Stimulated activated CD4-positive, alpha-beta T cell treated with anti-CD3 and anti-CD28 coated beads, TNF-alpha, amount 100 ng/mL, for 4 hours (primary cell): ENCODE data around the gene ARV1.
A peak's percentile ranks its signal among the peaks of the same experiment; 100 is the strongest.
"Not testable (repeated sequence)": the region's sequence is repeated elsewhere in the genome, so short reads cannot be mapped to it uniquely, and the experiment has no call there.

Experiments
- DNase-seq, 3 experiments: peaks; one replicate each; pipeline ENCODE4 v3.0.0-alpha.2; 2020; ENCODE audit warnings: low read depth in 3 of 3

The ARV1 gene

GRCh38 chr1:230976825-230977747 lies 1.8 kb upstream of the ARV1 start:
- DNase-seq, result peak in 2 of 3 experiments; percentile 7 to 15

GRCh38 chr1:230977761-230978490 lies 968 bp upstream of the ARV1 start:
- DNase-seq, result peak; percentile 5 to 24 (median 5)

GRCh38 chr1:230979389-230979716 lies 459 bp downstream of the ARV1 start:
- no peak for DNase-seq

GRCh38 chr1:230979952-230980351 lies 1.1 kb downstream of the ARV1 start:
- no peak for DNase-seq

GRCh38 chr1:230982696-230983095 lies 3.8 kb downstream of the ARV1 start:
- DNase-seq, result no peak

GRCh38 chr1:230983811-230984210 lies 4.9 kb downstream of the ARV1 start:
- no peak for DNase-seq

- not testable (repeated sequence) for DNase-seq
These were observed 6.0 kb downstream of the ARV1 start for GRCh38 chr1:230984622-230985515.

- DNase-seq, result no peak
These were observed 6.8 kb downstream of the ARV1 start for GRCh38 chr1:230985711-230986110.

- DNase-seq, result no peak
These were observed 8.1 kb downstream of the ARV1 start for GRCh38 chr1:230986976-230987375.

- DNase-seq, result no peak
These were observed 8.6 kb downstream of the ARV1 start for GRCh38 chr1:230987448-230987847.

- no peak for DNase-seq
These were observed 13.3 kb downstream of the ARV1 start for GRCh38 chr1:230992100-230992774.

GRCh38 chr1:230994860-230995259 lies 16.0 kb downstream of the ARV1 start:
- no peak for DNase-seq

GRCh38 chr1:231000201-231000600 lies 21.3 kb downstream of the ARV1 start:
- no peak for DNase-seq

GRCh38 chr1:231000639-231001038 lies 21.7 kb downstream of the ARV1 start:
- DNase-seq, result no peak

- no peak for DNase-seq
These were observed 23.0 kb downstream of the ARV1 start for GRCh38 chr1:231001892-231002291.

- not testable (repeated sequence) for DNase-seq
These were observed 28.6 kb downstream of the ARV1 start for GRCh38 chr1:231007535-231007934.

GRCh38 chr1:231011360-231011759 lies 32.5 kb downstream of the ARV1 start:
- DNase-seq, result no peak

GRCh38 chr1:231011963-231012362 lies 33.1 kb downstream of the ARV1 start:
- DNase-seq, result no peak

GRCh38 chr1:231013391-231014015 lies 34.6 kb downstream of the ARV1 start:
- no peak for DNase-seq

- DNase-seq, result no peak
These were observed 37.3 kb downstream of the ARV1 start for GRCh38 chr1:231016234-231016633.

GRCh38 chr1:231016966-231017365 lies 38.1 kb downstream of the ARV1 start:
- no peak for DNase-seq
